GM15510 (cell line): ENCODE data around the gene CMIP.

Source experiments
- POLR2A ChIP-seq: IDR thresholded peaks from 3 replicates; pipeline ENCODE4 v1.6.1; 2011; ENCODE audit warnings: borderline replicate concordance; ENCODE audit not compliant: insufficient read length; ENCODE audit errors: extremely low read depth

Gene CMIP

GRCh38 chr16:81607805-81608522 lies 163.4 kb downstream of the CMIP start:
- TF ChIP-seq POLR2A: no peak

- no peak for TF ChIP-seq POLR2A
Observed at GRCh38 chr16:81608523-81609209, 164.1 kb downstream of the CMIP start.

GRCh38 chr16:81609323-81609892 lies 164.8 kb downstream of the CMIP start:
- TF ChIP-seq POLR2A: no peak

- no peak for TF ChIP-seq POLR2A
Observed at GRCh38 chr16:81610144-81610842, 165.7 kb downstream of the CMIP start.

- TF ChIP-seq POLR2A: no peak
Observed at GRCh38 chr16:81610936-81611335, 166.3 kb downstream of the CMIP start.

- no peak for TF ChIP-seq POLR2A
Observed at GRCh38 chr16:81611721-81612120, 167.1 kb downstream of the CMIP start.

- TF ChIP-seq POLR2A: no peak
Observed at GRCh38 chr16:81612351-81613163, 167.9 kb downstream of the CMIP start.

GRCh38 chr16:81614171-81614570 lies 169.6 kb downstream of the CMIP start:
- no peak for TF ChIP-seq POLR2A

- no peak for TF ChIP-seq POLR2A
Observed at GRCh38 chr16:81614654-81615359, 170.2 kb downstream of the CMIP start.

- no peak for TF ChIP-seq POLR2A
Observed at GRCh38 chr16:81615411-81615810, 170.8 kb downstream of the CMIP start.

- no peak for TF ChIP-seq POLR2A
Observed at GRCh38 chr16:81615833-81616232, 171.2 kb downstream of the CMIP start.

- no peak for TF ChIP-seq POLR2A
Observed at GRCh38 chr16:81616321-81617020, 171.9 kb downstream of the CMIP start.

GRCh38 chr16:81617021-81617346 lies 172.4 kb downstream of the CMIP start:
- TF ChIP-seq POLR2A: no peak
